Nephron (organoid): ENCODE data around the gene PSAP.
A peak's percentile ranks its signal among the peaks of the same experiment; 100 is the strongest.

Source experiments
- H3K27ac Mint-ChIP-seq, 3 experiments: 2 replicates each; pipeline ENCODE4 v1.8.0; 2020; ENCODE audit warnings: mixed read lengths in 3 of 3, mild to moderate bottlenecking in 2 of 3, moderate library complexity in 1 of 3
- H3K27me3 Mint-ChIP-seq: 2 replicates; pipeline ENCODE4 v1.8.0; 2021; ENCODE audit warnings: low read depth, mild to moderate bottlenecking, moderate library complexity, mixed read lengths
- H3K36me3 Mint-ChIP-seq: 2 replicates; pipeline ENCODE4 v1.8.0; 2020; ENCODE audit warnings: low read depth, mixed read lengths
- H3K4me1 Mint-ChIP-seq: 2 replicates; pipeline ENCODE4 v1.8.0; 2020; ENCODE audit warnings: mixed read lengths
- H3K4me3 Mint-ChIP-seq, 3 experiments: 2 replicates each; pipeline ENCODE4 v1.8.0; 2020; ENCODE audit warnings: mild to moderate bottlenecking in 3 of 3, mixed read lengths in 3 of 3, moderate library complexity in 2 of 3
- H3K9me3 Mint-ChIP-seq: 2 replicates; pipeline ENCODE4 v1.8.0; 2020; ENCODE audit warnings: mixed read lengths
- CTCF ChIP-seq, 3 experiments: fragments of 200-600 bp; sonication (generic); IDR thresholded peaks; one replicate each; pipeline ENCODE4 v1.5.0; 2021; ENCODE audit warnings: antibody characterized with exemption in 3 of 3; ENCODE audit not compliant: unreplicated experiment in 3 of 3

PSAP gene

GRCh38 chr10:71891437-71891836 is 40.4 kb upstream of the PSAP start:
- no peaks in the 10 kb centered on the region for H3K36me3 Mint-ChIP-seq
- H3K27me3 Mint-ChIP-seq, result peaks cover 9% of the 10 kb centered on the region
- TF ChIP-seq CTCF (IDR thresholded peaks at IDR 0.05; ENCODE audit: unreplicated experiment in 3 of 3), result no peak
- no peaks in the 10 kb centered on the region for H3K9me3 Mint-ChIP-seq
- peak overlapping the region in 1 of 3 experiments; percentile 25 for H3K4me3 Mint-ChIP-seq
- peaks cover 11% of the 10 kb centered on the region for H3K4me1 Mint-ChIP-seq
- H3K27ac Mint-ChIP-seq, result peak overlapping the region in 1 of 3 experiments; percentile 21

DNA sequence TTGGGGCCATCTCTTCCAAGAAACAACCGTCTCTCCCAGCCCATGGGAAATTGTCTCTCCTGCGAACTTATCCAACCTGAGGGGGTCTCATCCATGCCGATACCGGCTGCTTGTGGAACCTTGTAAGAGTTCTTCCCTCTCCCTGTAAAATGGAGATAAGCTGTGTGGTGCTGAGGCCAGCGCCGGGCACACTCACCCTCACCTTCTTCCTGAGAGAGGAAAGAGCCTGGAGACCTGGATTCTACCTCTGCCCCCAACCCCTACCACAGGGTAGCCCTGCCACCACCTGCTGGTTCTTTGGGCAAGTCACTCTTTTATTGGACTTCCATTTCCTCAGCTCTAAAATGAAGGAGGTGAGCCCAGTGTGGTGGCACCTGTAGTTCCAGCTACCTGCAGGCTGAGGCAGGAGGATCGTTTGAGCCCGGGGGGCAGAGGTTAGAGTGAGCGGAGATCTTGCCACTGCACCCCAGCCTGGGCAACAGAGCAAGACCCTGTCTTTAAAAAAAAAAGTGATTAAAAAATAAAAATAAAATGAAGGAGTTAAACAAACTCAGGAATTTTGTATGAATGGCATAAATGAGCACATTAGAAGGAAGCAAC is 38.4 kb upstream of the PSAP start:
- Mint-ChIP-seq H3K27me3 (peaks cover 16% of the 10 kb centered on the region), H3K4me3 (peak overlapping the region; percentile 85 to 90 (median 87)), H3K36me3 (no peaks in the 10 kb centered on the region), H3K27ac (peak overlapping the region in 1 of 3 experiments; percentile 52), H3K4me1 (peaks cover 11% of the 10 kb centered on the region), H3K9me3 (no peaks in the 10 kb centered on the region)
- no peak for TF ChIP-seq CTCF (IDR thresholded peaks at IDR 0.05; ENCODE audit: unreplicated experiment in 3 of 3)

DNA sequence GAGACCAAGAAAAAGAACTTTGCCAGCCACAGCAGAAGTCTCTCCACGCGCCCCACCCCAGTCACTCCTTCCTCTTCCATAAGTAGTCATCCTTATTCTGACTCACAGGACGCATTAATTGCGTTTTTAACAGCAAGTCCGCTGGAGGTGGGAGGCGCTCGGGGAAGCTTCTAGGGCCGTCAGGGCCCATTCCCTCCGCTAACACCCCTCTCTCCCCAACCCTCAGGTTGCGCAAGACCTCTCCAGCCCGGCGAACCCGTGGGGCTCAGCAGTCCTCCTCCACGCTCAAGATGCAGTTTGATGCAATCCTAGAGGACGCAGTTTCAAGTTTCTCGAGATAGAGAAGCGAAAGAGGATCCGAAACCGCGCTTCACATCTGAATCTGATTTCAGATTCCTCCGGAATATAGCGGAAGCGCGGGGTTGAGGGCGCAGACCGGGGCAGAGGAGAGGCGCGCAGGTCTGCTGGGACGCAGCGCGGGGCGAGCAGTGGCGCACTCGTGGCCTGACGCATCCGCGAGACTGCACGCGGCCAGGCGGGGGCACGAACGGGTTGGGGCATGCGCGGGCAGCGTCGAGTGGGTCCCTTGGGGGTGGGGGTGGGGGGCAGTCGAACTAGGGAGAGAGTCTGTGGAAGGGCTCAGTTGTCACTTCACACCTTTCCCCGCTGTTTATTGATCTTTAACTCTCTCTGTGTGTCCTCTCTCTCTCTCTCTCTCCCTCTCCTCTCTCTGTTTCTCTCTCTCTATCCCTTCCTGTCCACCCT is 37.8 kb upstream of the PSAP start:
- Mint-ChIP-seq H3K36me3 (no peaks in the 10 kb centered on the region), H3K27me3 (peaks cover 16% of the 10 kb centered on the region), H3K4me1 (peaks cover 11% of the 10 kb centered on the region), H3K4me3 (peak overlapping the region; percentile 85 to 90 (median 87)), H3K9me3 (no peaks in the 10 kb centered on the region), H3K27ac (peak overlapping the region in 2 of 3 experiments; percentile 41 to 52)
- TF ChIP-seq CTCF (IDR thresholded peaks at IDR 0.05; ENCODE audit: unreplicated experiment in 3 of 3), result no peak

- H3K27ac Mint-ChIP-seq, result peak overlapping the region in 2 of 3 experiments; percentile 30 to 41
- no peak for TF ChIP-seq CTCF (IDR thresholded peaks at IDR 0.05; ENCODE audit: unreplicated experiment in 3 of 3)
- peaks cover 16% of the 10 kb centered on the region for H3K27me3 Mint-ChIP-seq
- peaks cover 15% of the 10 kb centered on the region for H3K4me1 Mint-ChIP-seq
- no peaks in the 10 kb centered on the region for H3K36me3 Mint-ChIP-seq
- no peaks in the 10 kb centered on the region for H3K9me3 Mint-ChIP-seq
- peak overlapping the region; percentile 85 to 90 (median 87) for H3K4me3 Mint-ChIP-seq
Observed at GRCh38 chr10:71888248-71888622, 37.2 kb upstream of the PSAP start.

DNA sequence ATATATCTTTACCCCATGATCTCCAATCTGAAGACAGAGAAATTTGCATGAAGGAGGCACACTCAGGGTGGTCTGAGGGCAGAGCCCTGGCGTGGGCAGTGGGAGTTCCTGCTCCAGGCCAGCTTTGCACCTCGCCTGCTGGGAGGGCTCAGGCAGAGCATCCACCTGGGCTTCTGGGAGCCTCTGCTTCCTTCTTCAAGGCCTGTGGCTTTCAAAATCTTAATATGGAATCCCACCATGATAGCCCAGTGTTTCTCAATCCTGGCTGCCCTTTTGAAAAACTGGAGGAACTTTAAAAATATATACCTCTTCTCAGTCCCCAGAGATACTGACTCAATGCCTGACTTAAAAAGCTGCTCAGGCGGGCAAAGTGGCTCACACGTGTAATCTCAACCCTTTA is 36.7 kb upstream of the PSAP start:
- Mint-ChIP-seq H3K4me3 (peak overlapping the region; percentile 85 to 90 (median 87)), H3K36me3 (no peaks in the 10 kb centered on the region), H3K4me1 (peaks cover 16% of the 10 kb centered on the region), H3K27me3 (peaks cover 16% of the 10 kb centered on the region), H3K9me3 (no peaks in the 10 kb centered on the region), H3K27ac (no peak overlapping the region)
- no peak for TF ChIP-seq CTCF (IDR thresholded peaks at IDR 0.05; ENCODE audit: unreplicated experiment in 3 of 3)
